SHP77 treated with DMSO at 0.1 percent for 48 hours (cell line): ENCODE data around the gene VEZT.

Experiments
- DNase-seq: peaks from one replicate; lab custom pipeline; 2025; lab: John Stamatoyannopoulos, UW

VEZT gene

GRCh38 chr12:95200128-95200894, 17.3 kb upstream of the VEZT start:
- DNase-seq, result no peak

GRCh38 chr12:95201056-95201670, 16.4 kb upstream of the VEZT start:
- no peak for DNase-seq

GRCh38 chr12:95202691-95203486, 14.7 kb upstream of the VEZT start:
- DNase-seq, result no peak

GRCh38 chr12:95203487-95204030, 14.0 kb upstream of the VEZT start:
- DNase-seq, result no peak

- DNase-seq, result no peak
Measured at GRCh38 chr12:95204141-95204866, 13.3 kb upstream of the VEZT start.

GRCh38 chr12:95205016-95205624, 12.5 kb upstream of the VEZT start:
- no peak for DNase-seq

GRCh38 chr12:95205685-95206084, 11.9 kb upstream of the VEZT start:
- DNase-seq, result no peak

- DNase-seq, result no peak
Measured at GRCh38 chr12:95206916-95207315, 10.7 kb upstream of the VEZT start.

GRCh38 chr12:95207407-95207806, 10.2 kb upstream of the VEZT start:
- no peak for DNase-seq

- no peak for DNase-seq
Measured at GRCh38 chr12:95208678-95209077, 8.9 kb upstream of the VEZT start.

- no peak for DNase-seq
Measured at GRCh38 chr12:95212586-95212985, 5.0 kb upstream of the VEZT start.

GRCh38 chr12:95213119-95213518, 4.5 kb upstream of the VEZT start:
- no peak for DNase-seq

- DNase-seq, result no peak
Measured at GRCh38 chr12:95213928-95214327, 3.7 kb upstream of the VEZT start.

GRCh38 chr12:95214466-95214865, 3.1 kb upstream of the VEZT start:
- peak; percentile 30 for DNase-seq

GRCh38 chr12:95215949-95216348, 1.7 kb upstream of the VEZT start:
- peak; percentile 22 for DNase-seq

- no peak for DNase-seq
Measured at GRCh38 chr12:95216711-95217376, 763 bp upstream of the VEZT start.

- DNase-seq, result peak; percentile 66
Measured at GRCh38 chr12:95218150-95219133, 835 bp downstream of the VEZT start.

- no peak for DNase-seq
Measured at GRCh38 chr12:95220190-95220589, 2.6 kb downstream of the VEZT start.

GRCh38 chr12:95220726-95221125, 3.1 kb downstream of the VEZT start:
- no peak for DNase-seq
